ENCODE data around the gene CCDC32. TPM values are rescaled to one million over a fixed set of nuclear protein-coding genes. Genes with fewer than 3 reads are reported as not detected.

CCDC32 gene
- total and polyA plus RNA-seq, 7 donors = 9.3 to 54.9 (median 23.6) TPM

DNA sequence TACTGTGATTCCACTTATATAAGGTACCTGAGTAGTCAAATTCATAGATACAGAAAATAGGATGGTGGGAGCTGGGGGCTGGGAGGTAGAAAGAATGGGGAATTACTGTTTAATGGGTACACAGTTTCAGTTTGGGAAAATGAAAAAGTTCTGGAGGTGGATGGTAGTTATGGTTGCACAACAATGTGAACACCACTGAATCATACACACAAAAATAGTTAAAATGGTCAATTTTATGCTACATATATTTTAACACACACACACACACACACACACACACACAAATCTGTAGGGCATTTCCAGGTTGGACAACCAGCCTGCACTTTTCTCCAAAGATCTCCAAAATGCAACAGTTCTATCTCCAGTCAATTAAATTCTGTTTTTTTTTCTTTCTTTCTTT lies 1.4 kb downstream of the CCDC32 start:
- H3K27ac ChIP-seq = peak overlapping the region; percentile 98
- TF ChIP-seq, protein P1, sequence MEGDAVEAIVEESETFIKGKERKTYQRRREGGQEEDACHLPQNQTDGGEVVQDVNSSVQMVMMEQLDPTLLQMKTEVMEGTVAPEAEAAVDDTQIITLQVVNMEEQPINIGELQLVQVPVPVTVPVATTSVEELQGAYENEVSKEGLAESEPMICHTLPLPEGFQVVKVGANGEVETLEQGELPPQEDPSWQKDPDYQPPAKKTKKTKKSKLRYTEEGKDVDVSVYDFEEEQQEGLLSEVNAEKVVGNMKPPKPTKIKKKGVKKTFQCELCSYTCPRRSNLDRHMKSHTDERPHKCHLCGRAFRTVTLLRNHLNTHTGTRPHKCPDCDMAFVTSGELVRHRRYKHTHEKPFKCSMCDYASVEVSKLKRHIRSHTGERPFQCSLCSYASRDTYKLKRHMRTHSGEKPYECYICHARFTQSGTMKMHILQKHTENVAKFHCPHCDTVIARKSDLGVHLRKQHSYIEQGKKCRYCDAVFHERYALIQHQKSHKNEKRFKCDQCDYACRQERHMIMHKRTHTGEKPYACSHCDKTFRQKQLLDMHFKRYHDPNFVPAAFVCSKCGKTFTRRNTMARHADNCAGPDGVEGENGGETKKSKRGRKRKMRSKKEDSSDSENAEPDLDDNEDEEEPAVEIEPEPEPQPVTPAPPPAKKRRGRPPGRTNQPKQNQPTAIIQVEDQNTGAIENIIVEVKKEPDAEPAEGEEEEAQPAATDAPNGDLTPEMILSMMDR (IDR thresholded peaks at IDR 0.05) = no peak
- no peaks in the 10 kb centered on the region for H3K27me3 ChIP-seq (ENCODE audit: insufficient read depth in 3 of 3, low read length in 2 of 3)
- no peaks in the 10 kb centered on the region for H3K9me3 ChIP-seq
- H3K36me3 ChIP-seq (ENCODE audit: insufficient read depth in 1 of 2, low read depth in 1 of 2) = peaks cover 0 to 26% of the 10 kb centered on the region in 2 donors
- DNase-seq (no peak), ATAC-seq (no peak)
- peaks cover 27% of the 10 kb centered on the region for H3K4me1 ChIP-seq
- intact Hi-C loops (cut with DNase I) = loop anchor here in 1 of 2 donors (5.0 kb wide), 1 partner anchor 41 kb away; no protein-coding TSS in a partner anchor
- H3K4me3 ChIP-seq = peak overlapping the region; percentile 89

DNA sequence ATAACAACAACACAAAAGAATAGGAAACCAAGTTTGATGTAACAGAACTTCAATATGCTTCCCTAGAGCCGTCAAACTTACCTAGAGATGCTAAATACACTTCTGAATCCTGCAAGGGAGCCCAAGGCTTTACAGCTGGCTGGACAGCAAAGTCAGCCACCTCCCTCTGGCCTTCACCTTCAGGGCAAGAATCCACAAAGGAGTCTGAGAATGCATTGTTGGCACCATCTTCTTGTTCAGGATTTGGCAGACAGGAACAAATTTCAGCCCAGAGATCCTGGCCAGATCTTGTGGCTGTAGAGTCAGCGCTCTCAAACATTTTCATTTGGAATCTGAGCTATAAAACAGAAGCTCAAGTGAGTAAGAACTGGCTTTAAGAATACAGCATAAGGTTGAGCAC lies 2.2 kb downstream of the CCDC32 start:
- peak overlapping the region; percentile 40 for H3K4me3 ChIP-seq
- peak overlapping the region; percentile 62 for H3K27ac ChIP-seq
- H3K27me3 ChIP-seq (ENCODE audit: insufficient read depth in 3 of 3, low read length in 2 of 3) = no peaks in the 10 kb centered on the region
- peaks cover 26% of the 10 kb centered on the region for H3K4me1 ChIP-seq
- peaks cover 0 to 26% of the 10 kb centered on the region in 2 donors for H3K36me3 ChIP-seq (ENCODE audit: insufficient read depth in 1 of 2, low read depth in 1 of 2)
- intact Hi-C loops (cut with DNase I) = loop anchor here in 1 of 2 donors (5.0 kb wide), 1 partner anchor 40 kb away; no protein-coding TSS in a partner anchor
- DNase-seq (no peak), ATAC-seq (no peak)
- TF ChIP-seq, protein P1 (IDR thresholded peaks at IDR 0.05) = no peak
- 23 to 75% (median 33%) methylated on average over 2 of the region's 2 CpGs for WGBS, 3 donors
- H3K9me3 ChIP-seq = no peaks in the 10 kb centered on the region

DNA sequence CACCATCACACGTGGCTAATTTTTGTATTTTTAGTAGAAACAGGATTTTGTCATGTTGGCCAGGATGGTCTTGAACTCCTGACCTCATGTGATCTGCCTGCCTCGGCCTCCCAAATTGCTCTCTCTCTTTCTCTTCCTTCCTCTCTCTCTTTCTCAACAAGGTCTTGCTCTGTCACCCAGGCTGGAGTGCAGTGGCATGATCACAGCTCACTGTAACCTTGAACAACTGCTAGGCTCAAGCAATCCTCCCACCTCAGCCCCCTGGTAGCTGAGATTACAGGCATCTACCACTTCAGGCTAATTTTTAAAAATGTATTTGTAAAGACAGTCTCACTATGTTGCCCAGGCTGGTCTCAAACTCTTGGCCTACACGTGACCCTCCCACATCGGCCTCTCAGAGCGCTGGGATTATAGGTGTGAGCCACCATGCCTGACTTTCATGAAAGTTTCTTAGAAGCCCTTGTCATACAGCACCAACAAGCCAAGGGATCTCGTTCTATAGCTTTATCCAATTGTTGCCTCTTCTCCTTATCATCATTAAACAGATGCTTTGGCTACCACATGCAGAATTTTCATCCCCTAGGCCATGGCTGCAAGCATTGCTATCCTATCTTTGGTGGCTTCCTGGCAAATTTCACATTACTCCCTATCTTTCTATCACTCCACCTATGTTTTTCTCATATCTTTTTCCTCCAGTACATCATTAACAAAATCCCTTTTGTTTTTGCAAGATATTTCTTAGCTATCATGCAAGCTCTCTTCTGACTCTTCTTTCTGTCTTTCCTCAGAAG lies 5.7 kb downstream of the CCDC32 start:
- H3K4me1 ChIP-seq = peaks cover 55% of the 10 kb centered on the region
- DNase-seq (no peak), ATAC-seq (no peak)
- H3K27ac ChIP-seq = no peak overlapping the region
- no peak overlapping the region for H3K4me3 ChIP-seq
- H3K9me3 ChIP-seq = no peaks in the 10 kb centered on the region
- no peaks in the 10 kb centered on the region for H3K27me3 ChIP-seq (ENCODE audit: insufficient read depth in 3 of 3, low read length in 2 of 3)
- intact Hi-C loops (cut with DNase I) = no loop called here
- TF ChIP-seq, protein P1 (IDR thresholded peaks at IDR 0.05) = no peak
- H3K36me3 ChIP-seq (ENCODE audit: insufficient read depth in 1 of 2, low read depth in 1 of 2) = peaks cover 4 to 50% of the 10 kb centered on the region in 2 donors
- WGBS, 3 donors = 86 to 94% (median 87%) methylated on average over 6 of the region's 6 CpGs

DNA sequence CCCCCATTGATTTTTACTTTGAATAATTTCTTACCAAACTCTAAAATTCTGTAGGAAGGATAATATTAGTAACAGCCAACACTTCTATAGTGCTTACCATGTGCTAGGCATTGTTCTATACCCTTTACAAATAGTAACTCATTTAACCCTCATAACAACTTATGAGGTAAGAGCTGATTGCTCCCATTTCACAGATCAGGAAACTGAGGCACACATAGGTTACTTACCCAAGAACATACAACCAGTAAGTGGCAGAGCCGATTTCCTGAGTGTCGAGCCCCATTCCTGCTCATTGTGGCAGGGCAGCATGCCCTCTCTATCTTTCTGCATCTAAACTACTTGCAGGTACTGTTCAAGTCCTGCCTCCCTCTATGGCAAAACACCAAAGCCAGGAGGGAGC lies 9.0 kb downstream of the CCDC32 start:
- Histone ChIP-seq H3K4me1 (peaks cover 47% of the 10 kb centered on the region), H3K36me3 (ENCODE audit: insufficient read depth in 1 of 2, low read depth in 1 of 2) (peaks cover 4 to 47% of the 10 kb centered on the region in 2 donors)
- 96 to 98% (median 96%) methylated on average over 2 of the region's 2 CpGs for WGBS, 3 donors

More for the DNA sequence above, 9.0 kb downstream of the CCDC32 start:
- H3K9me3 ChIP-seq = no peaks in the 10 kb centered on the region
- H3K4me3 ChIP-seq = no peak overlapping the region
- H3K27me3 ChIP-seq (ENCODE audit: insufficient read depth in 3 of 3, low read length in 2 of 3) = no peaks in the 10 kb centered on the region
- ATAC-seq = no peak
- TF ChIP-seq, protein P1 (IDR thresholded peaks at IDR 0.05) = no peak
- no peak for DNase-seq
- intact Hi-C loops (cut with DNase I) = no loop called here
- no peak overlapping the region for H3K27ac ChIP-seq
